ENCODE results near the gene GPX4. TPM values are rescaled to one million over a fixed set of nuclear protein-coding genes. Genes with fewer than 3 reads are reported as not detected.

Gene GPX4
- total and polyA plus RNA-seq, 2 of the 13 experiments (the other 11 are each of a cell fraction or from before 2014, with no cell fraction given), result 535 to 613 TPM

GRCh38 chr19:1093811-1094553 lies 9.8 kb upstream of the GPX4 start (continued):
- TF ChIP-seq, protein P1, sequence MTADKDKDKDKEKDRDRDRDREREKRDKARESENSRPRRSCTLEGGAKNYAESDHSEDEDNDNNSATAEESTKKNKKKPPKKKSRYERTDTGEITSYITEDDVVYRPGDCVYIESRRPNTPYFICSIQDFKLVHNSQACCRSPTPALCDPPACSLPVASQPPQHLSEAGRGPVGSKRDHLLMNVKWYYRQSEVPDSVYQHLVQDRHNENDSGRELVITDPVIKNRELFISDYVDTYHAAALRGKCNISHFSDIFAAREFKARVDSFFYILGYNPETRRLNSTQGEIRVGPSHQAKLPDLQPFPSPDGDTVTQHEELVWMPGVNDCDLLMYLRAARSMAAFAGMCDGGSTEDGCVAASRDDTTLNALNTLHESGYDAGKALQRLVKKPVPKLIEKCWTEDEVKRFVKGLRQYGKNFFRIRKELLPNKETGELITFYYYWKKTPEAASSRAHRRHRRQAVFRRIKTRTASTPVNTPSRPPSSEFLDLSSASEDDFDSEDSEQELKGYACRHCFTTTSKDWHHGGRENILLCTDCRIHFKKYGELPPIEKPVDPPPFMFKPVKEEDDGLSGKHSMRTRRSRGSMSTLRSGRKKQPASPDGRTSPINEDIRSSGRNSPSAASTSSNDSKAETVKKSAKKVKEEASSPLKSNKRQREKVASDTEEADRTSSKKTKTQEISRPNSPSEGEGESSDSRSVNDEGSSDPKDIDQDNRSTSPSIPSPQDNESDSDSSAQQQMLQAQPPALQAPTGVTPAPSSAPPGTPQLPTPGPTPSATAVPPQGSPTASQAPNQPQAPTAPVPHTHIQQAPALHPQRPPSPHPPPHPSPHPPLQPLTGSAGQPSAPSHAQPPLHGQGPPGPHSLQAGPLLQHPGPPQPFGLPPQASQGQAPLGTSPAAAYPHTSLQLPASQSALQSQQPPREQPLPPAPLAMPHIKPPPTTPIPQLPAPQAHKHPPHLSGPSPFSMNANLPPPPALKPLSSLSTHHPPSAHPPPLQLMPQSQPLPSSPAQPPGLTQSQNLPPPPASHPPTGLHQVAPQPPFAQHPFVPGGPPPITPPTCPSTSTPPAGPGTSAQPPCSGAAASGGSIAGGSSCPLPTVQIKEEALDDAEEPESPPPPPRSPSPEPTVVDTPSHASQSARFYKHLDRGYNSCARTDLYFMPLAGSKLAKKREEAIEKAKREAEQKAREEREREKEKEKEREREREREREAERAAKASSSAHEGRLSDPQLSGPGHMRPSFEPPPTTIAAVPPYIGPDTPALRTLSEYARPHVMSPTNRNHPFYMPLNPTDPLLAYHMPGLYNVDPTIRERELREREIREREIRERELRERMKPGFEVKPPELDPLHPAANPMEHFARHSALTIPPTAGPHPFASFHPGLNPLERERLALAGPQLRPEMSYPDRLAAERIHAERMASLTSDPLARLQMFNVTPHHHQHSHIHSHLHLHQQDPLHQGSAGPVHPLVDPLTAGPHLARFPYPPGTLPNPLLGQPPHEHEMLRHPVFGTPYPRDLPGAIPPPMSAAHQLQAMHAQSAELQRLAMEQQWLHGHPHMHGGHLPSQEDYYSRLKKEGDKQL (CRISPR knock-in tag; IDR thresholded peaks at IDR 0.05; ENCODE audit: low read depth), result no peak
- TF ChIP-seq IRX3 (CRISPR knock-in tag; IDR thresholded peaks at IDR 0.05; ENCODE audit: borderline replicate concordance, low read depth) (no peak), MAFG (CRISPR knock-in tag; IDR thresholded peaks at IDR 0.05) (no peak), ZNF781 (CRISPR knock-in tag; IDR thresholded peaks at IDR 0.05; ENCODE audit: borderline replicate concordance, not compliant biosample characterization) (no peak), ZNF691 (CRISPR knock-in tag; IDR thresholded peaks at IDR 0.05; ENCODE audit: borderline replicate concordance, low read depth) (no peak), RBFOX2 (IDR thresholded peaks at IDR 0.05; ENCODE audit: low read depth, low read length) (0 out of 2 replicates have a peak, but pooled peaks have one; percentile 24), ZNF670 (CRISPR knock-in tag; IDR thresholded peaks at IDR 0.05; ENCODE audit: borderline replicate concordance) (no peak), PPARG (CRISPR knock-in tag; conservative IDR thresholded peaks at IDR 0.05) (no peak), ZFP90 (CRISPR knock-in tag; IDR thresholded peaks at IDR 0.05; ENCODE audit: borderline replicate concordance) (peak; percentile 46; the same call in 1 of the 2 replicates), ZNF644 (CRISPR knock-in tag; IDR thresholded peaks at IDR 0.05; ENCODE audit: low read depth) (no peak), CCDC6 (CRISPR knock-in tag; IDR thresholded peaks at IDR 0.05) (no peak), ZNF569 (CRISPR knock-in tag; IDR thresholded peaks at IDR 0.05; ENCODE audit: borderline replicate concordance) (no peak)
- TF ChIP-seq, protein P2, sequence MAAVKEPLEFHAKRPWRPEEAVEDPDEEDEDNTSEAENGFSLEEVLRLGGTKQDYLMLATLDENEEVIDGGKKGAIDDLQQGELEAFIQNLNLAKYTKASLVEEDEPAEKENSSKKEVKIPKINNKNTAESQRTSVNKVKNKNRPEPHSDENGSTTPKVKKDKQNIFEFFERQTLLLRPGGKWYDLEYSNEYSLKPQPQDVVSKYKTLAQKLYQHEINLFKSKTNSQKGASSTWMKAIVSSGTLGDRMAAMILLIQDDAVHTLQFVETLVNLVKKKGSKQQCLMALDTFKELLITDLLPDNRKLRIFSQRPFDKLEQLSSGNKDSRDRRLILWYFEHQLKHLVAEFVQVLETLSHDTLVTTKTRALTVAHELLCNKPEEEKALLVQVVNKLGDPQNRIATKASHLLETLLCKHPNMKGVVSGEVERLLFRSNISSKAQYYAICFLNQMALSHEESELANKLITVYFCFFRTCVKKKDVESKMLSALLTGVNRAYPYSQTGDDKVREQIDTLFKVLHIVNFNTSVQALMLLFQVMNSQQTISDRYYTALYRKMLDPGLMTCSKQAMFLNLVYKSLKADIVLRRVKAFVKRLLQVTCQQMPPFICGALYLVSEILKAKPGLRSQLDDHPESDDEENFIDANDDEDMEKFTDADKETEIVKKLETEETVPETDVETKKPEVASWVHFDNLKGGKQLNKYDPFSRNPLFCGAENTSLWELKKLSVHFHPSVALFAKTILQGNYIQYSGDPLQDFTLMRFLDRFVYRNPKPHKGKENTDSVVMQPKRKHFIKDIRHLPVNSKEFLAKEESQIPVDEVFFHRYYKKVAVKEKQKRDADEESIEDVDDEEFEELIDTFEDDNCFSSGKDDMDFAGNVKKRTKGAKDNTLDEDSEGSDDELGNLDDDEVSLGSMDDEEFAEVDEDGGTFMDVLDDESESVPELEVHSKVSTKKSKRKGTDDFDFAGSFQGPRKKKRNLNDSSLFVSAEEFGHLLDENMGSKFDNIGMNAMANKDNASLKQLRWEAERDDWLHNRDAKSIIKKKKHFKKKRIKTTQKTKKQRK (IDR thresholded peaks at IDR 0.05; ENCODE audit: low read length), result no peak
- TF ChIP-seq, protein P3, sequence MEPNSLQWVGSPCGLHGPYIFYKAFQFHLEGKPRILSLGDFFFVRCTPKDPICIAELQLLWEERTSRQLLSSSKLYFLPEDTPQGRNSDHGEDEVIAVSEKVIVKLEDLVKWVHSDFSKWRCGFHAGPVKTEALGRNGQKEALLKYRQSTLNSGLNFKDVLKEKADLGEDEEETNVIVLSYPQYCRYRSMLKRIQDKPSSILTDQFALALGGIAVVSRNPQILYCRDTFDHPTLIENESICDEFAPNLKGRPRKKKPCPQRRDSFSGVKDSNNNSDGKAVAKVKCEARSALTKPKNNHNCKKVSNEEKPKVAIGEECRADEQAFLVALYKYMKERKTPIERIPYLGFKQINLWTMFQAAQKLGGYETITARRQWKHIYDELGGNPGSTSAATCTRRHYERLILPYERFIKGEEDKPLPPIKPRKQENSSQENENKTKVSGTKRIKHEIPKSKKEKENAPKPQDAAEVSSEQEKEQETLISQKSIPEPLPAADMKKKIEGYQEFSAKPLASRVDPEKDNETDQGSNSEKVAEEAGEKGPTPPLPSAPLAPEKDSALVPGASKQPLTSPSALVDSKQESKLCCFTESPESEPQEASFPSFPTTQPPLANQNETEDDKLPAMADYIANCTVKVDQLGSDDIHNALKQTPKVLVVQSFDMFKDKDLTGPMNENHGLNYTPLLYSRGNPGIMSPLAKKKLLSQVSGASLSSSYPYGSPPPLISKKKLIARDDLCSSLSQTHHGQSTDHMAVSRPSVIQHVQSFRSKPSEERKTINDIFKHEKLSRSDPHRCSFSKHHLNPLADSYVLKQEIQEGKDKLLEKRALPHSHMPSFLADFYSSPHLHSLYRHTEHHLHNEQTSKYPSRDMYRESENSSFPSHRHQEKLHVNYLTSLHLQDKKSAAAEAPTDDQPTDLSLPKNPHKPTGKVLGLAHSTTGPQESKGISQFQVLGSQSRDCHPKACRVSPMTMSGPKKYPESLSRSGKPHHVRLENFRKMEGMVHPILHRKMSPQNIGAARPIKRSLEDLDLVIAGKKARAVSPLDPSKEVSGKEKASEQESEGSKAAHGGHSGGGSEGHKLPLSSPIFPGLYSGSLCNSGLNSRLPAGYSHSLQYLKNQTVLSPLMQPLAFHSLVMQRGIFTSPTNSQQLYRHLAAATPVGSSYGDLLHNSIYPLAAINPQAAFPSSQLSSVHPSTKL (CRISPR knock-in tag; IDR thresholded peaks at IDR 0.05), result no peak
